HG02852 (cell line): ENCODE measurements around the gene CCNYL1.
"Not testable (repeated sequence)": the region's sequence is repeated elsewhere in the genome, so short reads cannot be mapped to it uniquely, and the experiment has no call there.

Experiments used
- ATAC-seq: cut with Tn5 transposase; IDR thresholded peaks from one replicate; pipeline ENCODE4 v1.9.1; 2021; ENCODE audit warnings: mild to moderate bottlenecking, moderate library complexity; ENCODE audit not compliant: unreplicated experiment

Gene CCNYL1

GRCh38 chr2:207734264-207734635 lies 22.8 kb downstream of the CCNYL1 start:
- ATAC-seq, result no peak

DNA sequence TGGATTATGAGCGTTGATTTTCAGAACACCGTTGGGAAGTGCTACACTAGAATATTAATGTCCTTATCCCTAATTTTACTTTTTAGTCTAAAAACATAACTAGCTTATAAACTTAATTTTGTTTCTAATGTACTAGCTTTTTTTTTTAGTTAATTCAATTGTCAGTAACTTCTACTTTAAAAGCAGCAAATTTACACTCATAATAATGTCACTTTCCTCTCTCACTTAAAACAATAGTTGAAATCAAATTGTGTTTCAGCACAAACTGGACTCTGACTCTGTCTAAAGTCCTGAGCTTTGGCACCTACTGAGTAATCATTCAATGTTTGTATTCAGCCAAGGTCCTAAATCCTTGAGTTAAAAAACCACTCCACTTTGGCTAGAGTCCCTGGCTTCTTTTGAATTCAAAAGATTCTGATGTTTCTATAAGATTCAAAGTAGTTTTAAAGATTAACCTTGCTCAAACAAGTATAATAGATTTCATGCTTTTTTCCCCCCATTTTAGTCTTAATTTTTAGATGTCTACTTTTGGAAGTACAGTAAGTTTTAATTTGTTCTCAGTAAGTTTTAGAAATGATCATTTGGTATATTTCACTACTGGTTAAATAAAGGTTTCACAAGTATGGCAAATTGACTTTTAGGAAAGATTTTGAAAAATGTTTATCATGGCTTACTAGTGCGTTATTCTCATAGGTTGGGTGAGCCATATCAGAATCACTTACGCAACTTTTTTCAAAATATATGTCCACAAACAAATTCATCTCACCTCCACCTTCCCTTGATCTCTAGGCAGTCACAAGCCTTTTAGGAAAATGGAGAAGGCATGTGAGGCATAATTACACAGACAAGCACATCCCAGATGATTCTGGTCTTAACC lies 23.4 kb downstream of the CCNYL1 start:
- ATAC-seq, result no peak

DNA sequence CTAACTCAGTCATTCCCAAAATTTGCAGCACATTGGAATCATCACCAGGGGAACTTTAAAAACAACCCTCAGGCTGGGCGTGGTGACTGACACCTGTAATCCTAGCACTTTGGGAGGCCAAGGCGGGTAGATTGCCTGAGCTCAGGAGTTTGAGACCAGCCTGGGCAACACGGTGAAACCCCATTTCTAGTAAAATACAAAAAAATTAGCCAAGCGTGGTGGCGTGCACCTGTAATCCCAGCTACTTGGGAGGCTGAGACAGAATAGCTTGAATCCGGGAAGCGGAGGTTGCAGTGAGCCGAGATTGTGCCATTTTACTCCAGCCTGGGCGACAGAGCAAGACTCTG lies 24.0 kb downstream of the CCNYL1 start:
- ATAC-seq, result not testable (repeated sequence)

GRCh38 chr2:207743514-207743913 lies 32.1 kb downstream of the CCNYL1 start:
- no peak for ATAC-seq

GRCh38 chr2:207744050-207744449 lies 32.6 kb downstream of the CCNYL1 start:
- no peak for ATAC-seq

GRCh38 chr2:207744451-207744850 lies 33.0 kb downstream of the CCNYL1 start:
- ATAC-seq, result no peak

DNA sequence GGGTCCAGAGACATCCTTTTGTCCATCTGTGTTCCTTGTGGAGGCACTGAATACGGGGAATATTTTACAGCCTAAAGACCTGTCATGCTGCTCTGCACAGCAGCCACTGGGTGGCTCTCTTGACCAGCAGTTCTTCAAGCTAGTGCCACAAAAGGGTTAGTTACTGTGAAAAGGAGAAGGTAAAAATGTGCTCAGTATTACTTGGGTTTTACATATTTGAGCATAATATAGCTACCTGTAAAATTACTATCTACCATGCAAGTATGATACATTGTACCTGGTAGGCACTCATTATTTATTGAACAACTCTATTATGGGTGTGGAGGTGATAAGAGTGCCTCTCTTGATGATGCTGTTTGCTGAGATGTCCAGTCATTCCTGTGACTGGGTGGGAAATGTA lies 34.7 kb downstream of the CCNYL1 start:
- peak; percentile 92 for ATAC-seq

- no peak for ATAC-seq
These were observed 36.5 kb downstream of the CCNYL1 start for GRCh38 chr2:207747653-207748560.

DNA sequence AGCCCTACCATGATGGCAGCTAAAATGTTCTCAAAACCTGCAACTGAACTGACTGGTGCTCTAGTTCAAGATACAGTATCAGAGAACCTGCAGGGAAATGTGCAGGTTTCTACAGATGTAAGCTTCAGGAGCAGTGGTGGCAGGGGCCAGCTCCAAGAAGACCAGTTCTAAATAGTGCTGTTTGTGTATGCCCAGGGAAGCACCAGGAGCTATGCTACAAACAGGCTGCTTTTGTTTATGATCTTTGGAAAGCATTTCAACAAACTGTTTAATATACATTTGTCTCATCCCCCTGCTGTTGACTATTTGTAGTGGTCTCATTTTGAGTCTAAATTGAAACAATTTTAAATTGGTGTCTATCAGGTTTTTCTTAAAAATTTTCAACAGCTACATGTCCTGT lies 37.6 kb downstream of the CCNYL1 start:
- no peak for ATAC-seq

DNA sequence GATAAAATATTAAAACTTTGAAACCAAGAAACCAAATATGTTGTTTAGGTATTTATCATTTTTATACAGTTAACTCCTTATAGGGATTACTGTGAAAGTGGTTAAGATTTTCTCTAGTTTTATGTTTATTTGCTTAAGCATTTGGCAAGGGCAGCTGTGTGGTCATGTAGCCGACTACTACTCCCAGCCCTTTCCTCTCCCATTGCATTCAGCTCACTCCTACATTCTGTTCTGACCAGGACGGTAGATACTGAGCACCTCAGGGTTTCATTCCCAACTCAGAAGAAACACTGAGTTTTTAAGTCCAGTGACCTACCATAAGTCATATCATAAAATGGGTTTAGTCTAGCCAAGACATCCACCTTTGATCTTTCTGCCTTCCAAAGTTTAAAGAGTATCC lies 38.4 kb downstream of the CCNYL1 start:
- ATAC-seq, result no peak

- ATAC-seq, result no peak
These were observed 38.9 kb downstream of the CCNYL1 start for GRCh38 chr2:207750345-207750744.

DNA sequence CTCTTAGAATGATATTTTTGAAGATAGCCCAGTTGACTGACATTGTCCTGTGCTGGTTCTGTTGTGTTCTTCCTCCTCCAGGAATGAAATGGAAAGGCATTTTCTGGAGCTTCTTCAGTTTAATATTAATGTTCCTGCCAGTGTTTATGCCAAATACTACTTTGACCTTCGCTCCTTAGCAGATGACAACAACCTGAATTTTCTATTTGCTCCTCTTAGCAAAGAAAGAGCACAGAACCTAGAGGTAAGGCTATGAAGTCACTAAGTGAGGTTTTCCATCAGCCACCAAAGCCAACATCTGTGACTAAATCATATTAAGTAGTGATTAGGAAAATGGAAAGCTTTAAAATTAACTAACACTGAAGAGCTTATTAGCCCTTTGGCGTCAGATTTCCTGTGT lies 39.4 kb downstream of the CCNYL1 start:
- no peak for ATAC-seq

DNA sequence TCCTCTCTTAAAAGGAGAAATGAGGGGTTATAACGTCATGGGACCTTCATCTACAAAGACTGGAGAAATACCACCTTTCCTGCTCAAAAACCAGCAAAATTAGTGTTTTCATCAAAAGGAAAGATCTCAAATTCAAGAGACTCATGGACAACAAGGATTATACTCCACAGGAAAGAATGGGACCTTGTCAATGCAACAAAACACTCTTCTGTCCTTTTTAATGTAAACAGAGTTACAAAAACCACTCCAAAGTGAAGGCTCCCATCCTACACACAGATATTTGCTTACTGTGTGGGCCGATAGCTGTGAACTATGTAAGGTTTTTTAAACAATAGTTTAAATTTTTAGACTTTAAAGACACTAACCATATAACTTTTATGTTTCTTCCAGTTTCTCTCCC lies 42.2 kb downstream of the CCNYL1 start:
- ATAC-seq, result not testable (repeated sequence)

DNA sequence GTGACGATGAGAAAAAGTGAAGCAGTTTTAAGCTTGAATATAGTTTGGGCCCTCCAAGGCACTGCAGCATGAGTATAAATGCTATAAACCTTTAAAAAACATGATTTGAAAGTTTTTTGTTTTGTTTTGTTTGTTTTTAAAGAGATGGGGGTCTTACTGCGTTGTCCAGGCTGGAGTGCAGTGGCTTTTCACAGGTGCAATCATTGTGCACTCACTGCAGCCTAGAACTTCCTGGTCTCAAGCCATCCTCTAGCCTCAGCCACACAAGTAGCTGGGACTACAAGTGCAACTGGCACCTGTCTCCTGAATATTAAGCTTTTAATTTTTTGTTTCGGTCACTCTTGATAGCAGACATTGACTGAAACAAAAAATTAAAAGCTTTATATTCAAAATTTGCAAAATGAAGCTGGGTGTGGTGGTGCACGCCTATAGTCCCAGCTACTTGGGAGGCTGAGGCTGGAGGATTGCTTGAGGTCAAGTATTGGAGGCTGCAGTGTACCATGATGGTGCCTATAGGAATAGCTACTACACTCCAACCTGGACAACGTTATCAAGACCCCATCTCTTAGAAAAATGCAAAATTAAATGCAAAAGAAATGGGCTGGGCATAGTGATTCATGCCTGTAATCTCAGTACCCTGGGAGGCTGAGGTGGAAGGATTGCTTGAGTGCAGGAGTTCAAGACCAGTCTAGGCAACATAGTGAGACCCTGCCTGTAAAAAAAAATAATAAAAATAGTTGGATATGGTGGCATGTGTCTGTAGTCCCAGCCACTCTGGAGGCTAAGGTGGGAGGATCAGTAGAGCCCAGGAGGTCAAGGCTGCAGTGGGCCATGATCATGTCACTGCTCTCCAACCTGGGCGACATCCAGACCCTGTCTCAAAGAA lies 43.3 kb downstream of the CCNYL1 start:
- no peak for ATAC-seq

DNA sequence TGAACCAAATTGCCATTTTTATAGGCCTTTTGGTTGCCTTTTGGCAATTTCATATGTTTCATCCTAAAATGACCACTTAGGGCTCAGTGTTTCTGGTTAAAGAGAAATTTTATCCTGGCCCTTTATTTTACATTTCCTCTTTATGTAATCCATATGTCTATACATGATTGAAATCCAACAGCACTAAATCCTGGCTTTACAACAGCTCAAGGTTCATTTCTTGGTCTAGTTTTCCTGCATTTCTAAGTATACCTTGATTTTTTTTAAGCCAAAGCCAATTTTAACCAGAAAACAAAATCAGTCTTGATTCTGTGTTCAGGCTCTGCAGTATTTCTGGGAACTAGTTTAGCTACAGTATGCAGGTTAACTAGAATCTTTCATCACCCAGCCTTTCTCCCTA lies 46.6 kb downstream of the CCNYL1 start:
- no peak for ATAC-seq

DNA sequence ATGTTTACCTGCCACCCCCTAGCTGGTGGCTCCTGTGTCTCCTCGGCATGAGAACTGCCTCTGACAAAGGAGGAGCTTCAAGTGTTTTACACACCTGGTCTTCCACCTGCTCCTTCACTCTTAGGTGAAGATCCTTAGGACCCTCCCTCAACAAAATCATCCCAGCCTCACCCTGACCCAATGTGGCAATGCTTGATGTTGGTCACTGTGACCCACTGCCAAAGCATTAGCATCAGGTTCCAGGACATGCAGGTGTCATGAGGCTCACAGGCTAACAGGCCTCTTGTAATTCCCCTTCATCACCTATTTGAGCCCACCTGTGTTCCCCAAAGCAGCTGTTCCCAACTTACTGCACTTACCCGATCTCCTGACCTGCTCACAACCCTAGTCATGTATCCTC lies 48.5 kb downstream of the CCNYL1 start:
- no peak for ATAC-seq

DNA sequence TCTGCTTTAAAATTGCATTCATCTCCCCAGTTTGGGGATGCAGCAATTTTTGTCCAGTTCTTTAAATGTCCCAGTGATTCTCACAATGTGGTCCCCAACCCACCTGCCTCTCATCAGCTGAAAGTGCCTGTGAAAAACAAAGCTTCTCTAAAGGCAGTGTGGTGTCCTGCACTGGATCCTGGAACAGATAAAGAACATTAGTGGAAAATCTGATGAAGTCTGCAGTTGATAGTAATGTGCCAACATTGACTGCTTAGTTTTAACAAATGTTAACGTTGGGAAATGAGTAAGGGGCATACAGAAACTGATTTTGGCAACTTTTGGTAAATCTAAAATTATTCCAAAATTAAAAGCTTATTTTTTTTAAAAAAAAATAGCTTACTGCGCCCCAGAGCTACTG lies 49.0 kb downstream of the CCNYL1 start:
- no peak for ATAC-seq

DNA sequence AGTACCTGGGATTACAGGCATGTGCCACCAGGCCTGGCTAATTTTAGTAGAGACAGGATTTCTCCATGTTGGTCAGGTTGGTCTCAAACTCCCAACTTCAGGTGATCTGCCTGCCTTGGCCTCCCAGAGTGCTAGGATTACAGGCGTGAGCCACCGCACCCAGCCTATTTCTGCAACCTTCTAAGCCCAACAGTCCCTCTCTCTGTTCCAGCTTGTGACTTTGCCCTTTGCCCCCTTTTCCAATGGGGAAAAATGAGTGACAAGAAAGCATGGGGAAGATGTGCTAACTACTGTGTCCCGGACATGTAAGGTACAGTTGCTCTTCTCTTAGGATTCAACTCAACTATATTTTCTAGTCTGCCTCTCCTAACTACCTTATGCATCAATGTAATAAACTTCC lies 50.0 kb downstream of the CCNYL1 start:
- ATAC-seq, result not testable (repeated sequence)

DNA sequence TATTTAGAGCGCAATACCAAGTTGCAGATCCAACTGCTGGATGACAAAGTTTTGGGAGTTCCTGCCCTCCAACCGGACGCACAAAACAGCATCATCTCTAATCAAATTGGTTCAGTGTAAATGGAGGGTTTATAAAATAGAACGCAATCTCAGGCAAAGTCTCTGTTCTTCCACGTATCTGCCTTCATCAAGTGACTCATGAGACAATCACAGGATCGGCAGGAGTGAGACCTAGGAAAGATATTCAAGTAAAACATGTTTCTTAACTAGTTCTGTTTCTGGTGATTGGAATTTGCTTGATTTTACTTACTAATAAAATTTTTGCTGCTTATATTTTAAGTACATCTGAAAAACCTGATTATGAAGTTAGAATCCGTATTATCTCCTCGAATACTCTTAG lies 50.7 kb downstream of the CCNYL1 start:
- no peak for ATAC-seq

DNA sequence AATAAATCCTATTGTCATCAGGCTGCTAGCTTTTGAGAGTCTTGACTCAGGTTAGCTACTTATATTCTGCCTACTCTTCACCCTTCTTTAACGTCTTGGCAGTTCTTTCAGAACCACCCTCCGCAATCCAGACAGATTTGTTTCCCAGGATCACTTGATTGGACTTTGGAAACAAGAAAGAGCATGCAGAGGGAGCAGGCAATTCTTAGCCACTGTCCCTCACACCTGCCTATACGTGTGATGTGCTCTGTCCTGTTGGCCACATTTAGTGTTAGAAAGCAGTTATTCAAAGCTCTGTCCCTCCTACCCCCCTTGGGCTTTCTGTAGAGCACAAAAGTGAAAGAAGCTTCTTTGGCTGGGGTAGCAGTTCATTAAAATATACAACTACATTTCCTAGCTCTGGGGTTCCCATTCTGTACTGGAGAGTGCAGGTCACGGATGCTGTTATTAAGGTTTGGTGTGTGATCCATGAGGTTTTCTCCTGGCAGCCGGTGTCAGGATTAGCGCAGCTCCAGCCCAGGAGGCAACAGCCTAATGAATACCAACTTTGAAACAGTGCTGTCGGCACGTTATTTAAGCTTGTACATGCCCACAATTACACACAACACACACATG lies 52.0 kb downstream of the CCNYL1 start:
- no peak for ATAC-seq
